ENCODE results near the gene DTWD2. TPM values are rescaled to one million over a fixed set of nuclear protein-coding genes. Genes with fewer than 3 reads are reported as not detected.
"Not testable (repeated sequence)": the region's sequence is repeated elsewhere in the genome, so short reads cannot be mapped to it uniquely, and the experiment has no call there.

The DTWD2 gene
- total RNA-seq, 1 experiment from 2014 or later: 8.3 TPM

DNA sequence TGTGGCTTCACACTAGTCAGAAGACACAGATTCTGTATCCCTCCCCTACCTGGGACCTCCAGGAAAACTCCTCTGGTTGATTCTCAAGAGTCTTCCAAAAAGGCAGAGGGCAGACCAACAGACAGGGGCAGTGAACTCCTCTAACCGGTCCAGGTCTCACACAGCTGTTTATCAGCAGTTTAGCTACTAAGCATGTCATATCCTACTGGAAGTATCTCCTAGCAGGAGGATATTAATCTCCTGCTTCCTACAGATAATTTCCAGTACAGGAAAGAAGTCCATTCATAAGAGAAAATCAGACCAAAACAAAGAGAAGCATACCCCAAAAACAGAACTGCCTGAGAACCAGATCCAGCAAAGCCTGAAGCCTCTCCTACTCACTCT is 64.3 kb downstream of the DTWD2 start:
- Histone ChIP-seq H3K4me3 (no peak overlapping the region), H3K27me3 (no peaks in the 10 kb centered on the region), H3K9me3 (no peaks in the 10 kb centered on the region), H3K36me3 (no peaks in the 10 kb centered on the region)
- no peak for DNase-seq

DNA sequence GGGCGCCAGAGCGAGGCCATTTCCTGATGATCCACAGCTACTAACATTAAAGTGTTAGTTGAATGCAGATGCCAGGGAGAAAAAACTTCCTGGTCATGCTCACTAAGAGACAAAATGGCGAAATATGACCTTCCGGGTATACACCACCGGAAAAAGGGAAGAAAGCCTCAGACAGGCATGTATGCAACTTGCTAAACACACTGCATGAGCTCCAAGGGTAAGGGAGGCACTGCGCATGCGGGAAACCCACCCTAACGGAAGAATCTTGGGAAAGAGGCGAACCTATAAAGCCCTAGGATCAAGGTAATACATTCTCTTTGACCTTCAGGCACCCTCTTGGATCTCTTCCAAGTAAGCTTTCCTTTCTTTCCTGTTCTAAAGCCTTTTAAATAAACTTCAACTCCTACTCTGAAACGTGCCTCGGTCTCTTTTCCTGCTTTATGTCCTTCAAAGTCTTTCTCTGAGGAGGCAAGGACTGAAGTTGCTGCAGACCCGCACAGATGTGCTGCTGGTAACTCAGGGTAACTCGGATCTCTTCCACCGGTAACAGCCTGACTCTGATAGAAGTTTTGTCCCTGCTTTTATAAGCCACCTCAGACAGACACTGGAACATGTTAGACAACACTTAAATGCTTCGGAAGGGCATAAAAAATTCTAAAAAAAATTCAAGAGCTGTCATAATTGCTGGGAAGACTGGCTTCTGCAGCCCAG is 64.9 kb downstream of the DTWD2 start:
- DNase-seq: no peak
- H3K36me3 ChIP-seq: no peaks in the 10 kb centered on the region
- no peaks in the 10 kb centered on the region for H3K9me3 ChIP-seq
- no peak overlapping the region for H3K4me3 ChIP-seq
- H3K27me3 ChIP-seq: no peaks in the 10 kb centered on the region

DNA sequence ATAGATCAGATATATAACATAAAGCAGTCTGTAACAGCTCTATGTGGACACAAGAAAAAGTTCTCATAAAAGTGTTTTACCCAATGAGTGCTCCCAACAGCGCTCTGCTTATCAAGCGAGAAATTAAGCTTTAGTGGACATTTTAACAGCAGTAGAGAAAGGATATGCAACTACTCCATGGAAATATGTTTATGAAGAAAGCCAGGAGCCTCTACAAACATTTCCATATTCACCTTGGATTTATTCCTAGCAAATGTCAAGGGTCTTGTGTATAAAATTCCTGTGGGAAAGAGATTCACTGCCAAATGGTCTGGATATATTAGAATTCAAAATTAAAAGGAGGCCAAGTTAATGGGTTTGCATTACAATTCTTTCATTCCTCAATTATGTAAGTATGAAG is 66.5 kb downstream of the DTWD2 start:
- no peak overlapping the region for H3K4me3 ChIP-seq
- no peaks in the 10 kb centered on the region for H3K9me3 ChIP-seq
- no peak for DNase-seq
- H3K27me3 ChIP-seq: no peaks in the 10 kb centered on the region
- no peaks in the 10 kb centered on the region for H3K36me3 ChIP-seq

DNA sequence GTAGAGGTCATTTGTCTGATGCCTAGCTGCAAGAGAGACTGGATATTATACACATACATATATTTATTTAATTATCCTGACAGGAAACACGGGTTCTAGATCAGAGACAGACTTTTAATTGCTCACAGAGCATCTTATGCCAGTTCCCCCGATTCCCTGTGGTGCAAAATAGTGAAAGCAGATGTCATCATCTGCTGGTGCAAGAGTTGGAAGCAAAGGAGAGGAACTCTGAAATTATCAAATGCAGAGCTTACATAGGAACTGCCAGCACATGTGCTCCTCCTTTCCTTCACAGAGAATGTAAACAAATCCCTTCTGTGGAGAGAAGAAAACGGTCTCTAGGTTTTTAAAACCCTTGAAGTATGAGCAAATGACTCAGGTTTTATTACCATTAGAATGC is 69.3 kb downstream of the DTWD2 start:
- no peaks in the 10 kb centered on the region for H3K36me3 ChIP-seq
- H3K9me3 ChIP-seq: no peaks in the 10 kb centered on the region
- no peak for DNase-seq
- H3K4me3 ChIP-seq: no peak overlapping the region
- no peaks in the 10 kb centered on the region for H3K27me3 ChIP-seq

DNA sequence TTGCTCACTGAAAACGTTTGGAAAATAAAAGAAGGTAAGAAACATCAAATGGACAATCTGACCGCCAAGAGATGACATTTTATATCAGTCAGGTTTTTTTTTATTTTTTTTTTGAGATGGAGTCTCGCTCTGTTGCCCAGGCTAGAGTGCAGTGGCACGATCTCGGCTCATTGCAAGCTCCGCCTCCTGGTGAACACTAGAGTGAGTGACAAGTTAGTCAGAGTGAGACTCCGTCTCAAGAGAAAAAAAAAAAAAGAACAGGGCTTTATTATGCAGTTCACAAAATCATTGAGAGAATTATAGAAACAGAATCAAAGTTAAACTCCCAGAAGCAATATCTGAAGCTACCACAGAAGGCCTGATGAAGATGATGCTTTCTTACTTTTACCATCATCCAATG is 70.1 kb downstream of the DTWD2 start:
- no peak for DNase-seq
- Histone ChIP-seq H3K4me3 (no peak overlapping the region), H3K36me3 (no peaks in the 10 kb centered on the region), H3K9me3 (no peaks in the 10 kb centered on the region), H3K27me3 (no peaks in the 10 kb centered on the region)

DNA sequence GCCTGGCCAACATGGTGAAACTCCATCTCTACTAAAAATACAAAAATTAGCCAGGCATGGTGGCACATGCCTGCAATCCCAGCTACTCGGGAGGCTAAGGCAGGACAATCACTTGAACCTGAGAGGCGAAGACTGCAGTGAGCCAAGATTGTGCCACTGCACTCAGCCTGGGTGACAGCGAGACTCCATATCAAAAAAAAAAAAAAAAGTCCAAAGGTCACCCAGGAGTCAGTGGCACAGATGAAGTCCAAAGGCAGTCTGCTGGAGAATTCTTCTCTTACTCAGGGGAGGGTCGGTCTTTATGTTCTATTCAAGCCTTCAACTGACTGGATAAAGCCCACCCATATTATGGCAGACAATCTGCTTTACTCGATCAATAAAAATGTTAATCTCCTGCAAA is 80.8 kb downstream of the DTWD2 start:
- not testable (repeated sequence) for H3K36me3 ChIP-seq, H3K4me3 ChIP-seq, H3K9me3 ChIP-seq, DNase-seq, H3K27me3 ChIP-seq

DNA sequence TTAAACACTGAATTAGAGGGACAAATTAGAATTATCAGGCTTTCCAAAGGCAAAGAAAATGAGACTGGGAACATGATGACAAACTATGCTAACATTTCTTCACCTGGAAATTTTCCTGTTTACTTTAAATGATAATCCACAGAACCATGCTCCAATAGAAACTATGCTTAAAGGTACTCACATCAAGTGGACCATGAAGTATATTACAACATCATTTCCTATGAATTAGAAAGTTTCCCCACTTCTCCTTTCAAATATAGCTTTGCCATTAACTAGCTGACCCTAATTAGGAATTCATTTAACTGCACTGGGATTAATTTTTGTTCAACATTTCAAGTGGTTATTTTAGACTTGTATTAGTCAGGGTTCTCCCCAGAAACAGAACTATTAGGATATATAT is 81.4 kb downstream of the DTWD2 start:
- Histone ChIP-seq H3K27me3 (no peaks in the 10 kb centered on the region), H3K36me3 (no peaks in the 10 kb centered on the region), H3K4me3 (no peak overlapping the region), H3K9me3 (no peaks in the 10 kb centered on the region)
- DNase-seq: no peak

DNA sequence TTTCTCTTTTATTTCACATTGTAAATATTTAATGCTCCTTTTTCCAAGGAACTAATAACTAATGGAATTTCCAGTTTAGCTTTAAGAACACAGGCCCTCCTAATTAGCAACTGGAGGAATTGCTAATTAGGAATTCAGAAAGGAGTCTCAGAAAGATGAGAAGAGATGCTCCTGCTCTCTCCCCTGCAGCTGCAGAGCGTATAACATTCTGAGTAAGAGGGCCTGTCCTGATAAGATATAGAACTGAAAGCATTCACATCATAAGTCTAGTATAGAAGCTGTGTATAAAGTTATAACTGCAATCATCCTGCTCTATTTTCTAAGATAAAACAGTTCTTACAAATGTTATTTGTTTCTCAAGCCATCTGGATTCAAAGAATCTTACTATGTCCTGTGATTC is 83.2 kb downstream of the DTWD2 start:
- H3K4me3 ChIP-seq: no peak overlapping the region
- no peak for DNase-seq
- H3K36me3 ChIP-seq: no peaks in the 10 kb centered on the region
- H3K27me3 ChIP-seq: no peaks in the 10 kb centered on the region
- no peaks in the 10 kb centered on the region for H3K9me3 ChIP-seq

DNA sequence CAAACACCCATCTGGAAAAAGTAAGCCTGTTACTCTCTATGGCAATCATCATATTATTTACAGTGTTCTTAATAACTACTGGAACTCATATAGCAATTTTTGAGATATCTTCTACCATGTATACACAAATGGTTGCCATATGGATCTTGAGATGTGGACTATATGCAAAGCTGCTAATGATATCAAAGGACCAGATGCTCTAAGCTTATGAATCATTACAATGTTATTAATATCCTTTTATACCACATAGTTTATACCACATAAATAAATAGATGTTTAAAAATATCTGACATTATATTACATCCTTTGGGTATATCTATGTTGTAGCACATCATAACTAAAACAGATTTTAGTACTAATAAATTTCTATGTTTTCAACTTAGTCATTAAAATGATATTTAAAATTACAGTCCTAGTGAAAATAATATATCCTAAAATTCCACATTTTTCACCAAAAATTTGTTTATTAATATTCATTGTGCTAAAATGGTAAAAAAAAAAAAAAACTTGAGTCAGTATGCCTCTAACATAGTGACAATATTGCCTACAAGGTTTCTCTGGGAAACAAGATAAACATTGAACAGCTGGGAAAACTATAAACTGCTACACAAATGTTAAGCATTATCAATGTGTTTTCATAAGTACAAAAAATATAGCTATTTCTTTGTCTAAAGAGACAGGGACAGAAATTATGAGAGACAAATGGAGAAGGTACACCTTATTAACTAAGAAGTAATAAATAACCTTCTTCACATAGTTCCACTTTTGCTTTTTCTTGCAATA is 85.5 kb downstream of the DTWD2 start:
- H3K4me3 ChIP-seq: no peak overlapping the region
- DNase-seq: no peak
- H3K9me3 ChIP-seq: no peaks in the 10 kb centered on the region
- H3K36me3 ChIP-seq: no peaks in the 10 kb centered on the region
- no peaks in the 10 kb centered on the region for H3K27me3 ChIP-seq

DNA sequence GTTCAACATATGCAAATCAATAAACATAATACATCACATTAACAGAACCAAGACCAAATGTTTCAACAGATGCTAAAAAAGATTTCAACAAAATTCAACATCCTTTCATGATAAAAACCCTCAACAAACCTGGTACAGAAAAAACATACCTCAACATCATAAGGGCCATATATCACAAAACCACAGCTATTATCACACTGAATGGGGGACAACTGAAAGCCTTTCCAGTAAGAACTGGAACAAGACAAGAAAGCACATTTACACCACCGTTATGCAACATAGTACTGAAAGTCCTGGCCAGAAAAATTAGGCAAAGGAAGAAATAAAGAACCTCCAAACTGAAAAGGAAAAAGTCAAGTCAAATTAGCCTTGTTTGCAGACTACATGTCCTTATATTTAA is 93.6 kb downstream of the DTWD2 start:
- Histone ChIP-seq H3K27me3 (no peaks in the 10 kb centered on the region), H3K36me3 (no peaks in the 10 kb centered on the region), H3K4me3 (no peak overlapping the region), H3K9me3 (no peaks in the 10 kb centered on the region)
- no peak for DNase-seq

DNA sequence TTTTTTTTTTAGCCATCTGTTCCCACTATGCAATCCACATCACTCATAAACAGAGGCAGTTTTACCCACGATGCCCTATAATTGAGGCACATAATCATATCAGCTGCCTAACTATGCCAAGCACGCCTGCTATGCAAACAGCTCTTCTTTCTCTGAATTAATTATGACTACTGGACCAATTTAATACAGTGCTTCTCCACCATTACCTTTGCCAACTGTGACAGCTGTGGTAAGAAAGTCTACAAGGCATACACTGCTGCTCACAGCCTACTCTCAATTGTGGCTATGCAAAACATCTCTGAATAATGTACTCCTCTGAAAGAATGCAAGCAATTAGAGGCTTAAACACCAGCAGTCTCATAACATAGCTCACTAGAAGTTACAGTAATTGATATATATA is 97.1 kb downstream of the DTWD2 start:
- no peak for DNase-seq
- H3K36me3 ChIP-seq: no peaks in the 10 kb centered on the region
- no peak overlapping the region for H3K4me3 ChIP-seq
- no peaks in the 10 kb centered on the region for H3K9me3 ChIP-seq
- no peaks in the 10 kb centered on the region for H3K27me3 ChIP-seq

DNA sequence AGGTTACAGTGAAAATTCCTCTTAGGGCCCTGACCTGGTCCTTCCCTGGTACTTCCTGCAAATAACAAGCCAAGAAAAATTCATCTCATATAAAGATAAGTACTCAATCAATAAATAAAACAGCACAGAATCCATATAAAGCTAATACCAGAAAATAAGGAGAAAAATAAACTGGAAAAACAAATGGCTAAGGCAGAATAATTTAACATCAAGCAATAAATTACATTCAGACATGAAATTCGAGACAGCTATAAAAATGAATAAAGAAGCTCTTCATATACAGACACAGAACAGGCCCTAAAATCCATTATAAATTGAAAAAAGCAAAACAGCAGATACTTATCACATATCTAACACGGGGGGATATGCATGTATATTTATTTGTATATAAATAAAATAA is 99.2 kb downstream of the DTWD2 start:
- H3K9me3 ChIP-seq: no peaks in the 10 kb centered on the region
- no peak for DNase-seq
- no peaks in the 10 kb centered on the region for H3K27me3 ChIP-seq
- H3K4me3 ChIP-seq: no peak overlapping the region
- no peaks in the 10 kb centered on the region for H3K36me3 ChIP-seq

DNA sequence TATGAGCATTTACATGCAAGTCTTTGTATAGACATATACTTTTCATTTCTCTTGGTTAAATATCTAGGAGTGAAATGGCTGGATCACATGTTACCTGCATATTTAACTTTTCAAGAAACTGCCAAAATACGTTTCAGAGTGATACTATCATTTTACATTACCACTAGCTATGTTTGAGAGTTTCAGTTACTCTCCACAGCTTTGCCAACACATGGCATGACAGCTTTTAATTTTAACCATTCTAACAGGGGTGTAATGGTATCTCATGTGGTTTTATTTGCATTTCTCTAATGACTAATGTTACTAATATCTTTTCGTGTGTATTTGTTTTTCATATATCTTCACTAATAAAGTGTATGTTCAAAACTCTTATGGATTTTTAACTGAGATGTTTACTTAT is 99.8 kb downstream of the DTWD2 start:
- DNase-seq: no peak
- H3K36me3 ChIP-seq: no peaks in the 10 kb centered on the region
- no peak overlapping the region for H3K4me3 ChIP-seq
- no peaks in the 10 kb centered on the region for H3K9me3 ChIP-seq
- no peaks in the 10 kb centered on the region for H3K27me3 ChIP-seq

DNA sequence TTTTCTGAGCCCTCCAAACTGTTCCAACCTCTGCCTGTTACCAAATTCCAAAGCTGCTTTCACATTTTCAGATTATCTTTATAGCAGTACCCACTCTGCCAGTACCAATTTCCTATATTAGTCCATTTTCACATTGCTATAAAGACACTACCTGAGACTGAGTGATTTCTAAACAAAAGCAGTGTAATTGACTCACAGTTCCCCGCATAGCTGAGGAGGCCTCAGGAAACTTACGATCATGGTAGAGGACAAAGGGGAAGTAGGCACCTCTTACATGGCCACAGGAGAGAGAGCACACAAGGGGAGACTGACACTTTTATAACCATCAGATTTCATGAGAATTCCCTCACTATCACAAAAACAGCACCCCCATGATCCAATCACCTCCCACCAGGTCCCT is 105.0 kb downstream of the DTWD2 start:
- H3K9me3 ChIP-seq: no peaks in the 10 kb centered on the region
- no peak overlapping the region for H3K4me3 ChIP-seq
- H3K27me3 ChIP-seq: no peaks in the 10 kb centered on the region
- DNase-seq: no peak
- H3K36me3 ChIP-seq: no peaks in the 10 kb centered on the region

DNA sequence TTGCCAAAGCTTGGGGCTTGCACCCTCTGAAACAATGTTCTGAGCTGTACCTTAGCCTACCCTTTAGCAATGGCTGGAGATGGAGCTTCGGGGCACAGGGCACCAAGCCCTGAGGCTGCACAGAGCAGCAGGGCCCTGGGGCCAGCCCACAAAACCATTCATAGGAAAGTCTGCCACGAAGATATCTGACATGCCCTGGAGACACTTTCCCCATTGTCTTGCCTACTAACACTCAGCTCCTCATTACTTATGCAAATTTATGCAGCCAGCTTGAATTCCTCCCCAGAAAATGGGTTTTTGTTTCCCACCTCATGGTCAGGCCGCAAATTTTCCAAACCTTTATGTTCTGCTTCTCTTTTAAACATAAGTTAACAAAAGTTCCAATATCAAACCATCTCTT is 105.7 kb downstream of the DTWD2 start:
- H3K9me3 ChIP-seq: peaks cover 5% of the 10 kb centered on the region; the same call in 1 of the 2 replicates
- H3K4me3 ChIP-seq: no peak overlapping the region
- no peak for DNase-seq
- H3K27me3 ChIP-seq: no peaks in the 10 kb centered on the region
- H3K36me3 ChIP-seq: no peaks in the 10 kb centered on the region

DNA sequence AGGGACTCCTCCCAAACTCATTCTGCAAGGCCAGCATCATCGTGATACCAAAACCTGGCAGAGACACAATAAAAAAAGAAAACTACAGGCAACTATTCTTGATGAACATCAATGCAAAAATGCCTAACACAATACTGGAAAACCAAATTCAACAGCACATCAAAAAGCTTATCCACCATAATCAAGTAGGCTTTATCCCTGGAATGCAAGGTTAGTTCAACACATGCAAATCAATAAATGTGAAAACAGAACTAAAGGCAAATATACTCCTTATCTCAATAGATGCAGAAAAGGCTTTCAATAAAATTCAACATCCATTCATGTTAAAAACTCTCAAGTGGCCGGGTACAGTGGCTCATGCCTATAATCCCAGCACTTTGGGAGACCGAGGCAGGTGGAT is 111.5 kb downstream of the DTWD2 start:
- H3K9me3 ChIP-seq: peaks cover 23% of the 10 kb centered on the region
- not testable (repeated sequence) for DNase-seq, H3K27me3 ChIP-seq, H3K36me3 ChIP-seq, H3K4me3 ChIP-seq

DNA sequence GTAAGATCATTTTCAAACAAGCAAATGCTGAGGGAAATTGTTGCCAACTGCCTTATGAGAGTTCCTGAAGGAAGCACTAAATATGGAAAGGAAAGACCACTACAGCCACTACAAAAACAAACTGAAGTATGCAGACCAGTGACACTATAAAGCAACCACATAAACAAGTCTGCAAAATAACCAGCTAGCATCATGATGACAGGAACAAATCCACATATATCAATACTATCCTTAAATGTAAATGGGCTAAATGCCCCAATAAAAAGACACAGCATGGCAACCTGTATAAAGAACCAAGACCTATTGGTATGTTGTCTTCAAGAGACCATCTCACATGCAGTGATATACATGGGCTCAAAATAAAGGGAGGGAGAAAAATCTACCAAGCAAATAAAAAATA is 113.2 kb downstream of the DTWD2 start:
- Histone ChIP-seq H3K27me3 (no peaks in the 10 kb centered on the region), H3K9me3 (peaks cover 23% of the 10 kb centered on the region), H3K36me3 (no peaks in the 10 kb centered on the region), H3K4me3 (no peak overlapping the region)
- no peak for DNase-seq

DNA sequence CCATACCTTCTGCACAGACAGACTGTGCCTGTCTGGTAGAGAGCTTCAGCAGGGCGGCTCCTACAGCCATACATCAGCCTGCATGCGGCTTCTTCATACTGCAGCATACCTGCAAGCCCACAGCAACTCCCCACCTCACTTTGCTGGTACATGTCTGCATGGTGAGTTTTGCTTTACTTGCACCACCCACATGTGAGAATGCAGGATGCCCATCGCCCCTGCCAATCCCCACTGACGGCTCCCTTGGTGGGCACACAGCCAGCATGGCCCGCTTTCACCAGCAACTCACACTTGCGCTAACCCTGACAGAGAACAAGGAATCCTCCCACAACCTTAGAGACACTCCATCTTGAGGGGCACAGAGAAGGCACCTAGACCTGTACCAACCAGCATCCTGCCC is 114.9 kb downstream of the DTWD2 start:
- Histone ChIP-seq H3K27me3 (no peaks in the 10 kb centered on the region), H3K4me3 (no peak overlapping the region), H3K9me3 (peaks cover 23% of the 10 kb centered on the region), H3K36me3 (no peaks in the 10 kb centered on the region)
- no peak for DNase-seq

All from MG63 (cell line).